ENCODE data around the gene NXPH3. TPM values are rescaled to one million over a fixed set of nuclear protein-coding genes. Genes with fewer than 3 reads are reported as not detected.

The NXPH3 gene
- total and polyA plus RNA-seq, 10 of the 15 experiments (the other 5 are each of a cell fraction or from before 2014, with no cell fraction given) = 0.08 to 0.35 (median 0.12) TPM; not detected in 2

GRCh38 chr17:49575679-49576087 is at the start of gene NXPH3 (continued):
- TF ChIP-seq CEBPZ (IDR thresholded peaks at IDR 0.05; ENCODE audit: low read depth, low read length) (no peak), E4F1 (IDR thresholded peaks at IDR 0.05; ENCODE audit: borderline replicate concordance, partially characterized antibody) (no peak), SMARCA5 (IDR thresholded peaks at IDR 0.05) (peak; percentile 78), DPF2 (IDR thresholded peaks at IDR 0.05) (peak; percentile 31; the same call in 1 of the 2 replicates), ZNF384 (IDR thresholded peaks at IDR 0.05; ENCODE audit: borderline replicate concordance, low read depth, low read length) (no peak), RAD21 (IDR thresholded peaks at IDR 0.05; ENCODE audit: insufficient read depth, low read depth, low read length) (peak; percentile 43), ATF3 (IDR thresholded peaks at IDR 0.05; ENCODE audit: borderline replicate concordance, extremely low read depth, low read depth, low read length) (no peak), BMI1 (IDR thresholded peaks at IDR 0.05; ENCODE audit: borderline replicate concordance) (no peak), JUNB (IDR thresholded peaks at IDR 0.05) (no peak), ZNF217 (IDR thresholded peaks at IDR 0.05) (0 out of 2 replicates have a peak, but pooled peaks have one; percentile 45), GATAD2B (conservative IDR thresholded peaks at IDR 0.05; ENCODE audit: low read depth) (0 out of 2 replicates have a peak, but pooled peaks have one; percentile 42), BRCA1 (IDR thresholded peaks at IDR 0.05; ENCODE audit: low read depth, low read length) (no peak), MXI1 (IDR thresholded peaks at IDR 0.05; ENCODE audit: low read depth, low read length) (no peak), RFX5 (IDR thresholded peaks at IDR 0.05; ENCODE audit: low read depth, low read length) (no peak), YY1 (IDR thresholded peaks at IDR 0.05; ENCODE audit: low read depth, low read length) (0 out of 2 replicates have a peak, but pooled peaks have one; percentile 23), SUPT20H (IDR thresholded peaks at IDR 0.05; ENCODE audit: borderline replicate concordance, control insufficient read depth, low read depth, low read length) (no peak), ATF7 (IDR thresholded peaks at IDR 0.05; ENCODE audit: low read depth) (no peak), YBX1 (IDR thresholded peaks at IDR 0.05) (no peak), FOXK2 (IDR thresholded peaks at IDR 0.05) (no peak), ZBTB33 (IDR thresholded peaks at IDR 0.05) (peak; percentile 58; the same call in 1 of the 2 replicates), ZZZ3 (IDR thresholded peaks at IDR 0.05; ENCODE audit: control insufficient read depth, insufficient read length, low read depth) (no peak), IKZF1 (conservative IDR thresholded peaks at IDR 0.05) (peak; percentile 79), PBX3 (IDR thresholded peaks at IDR 0.05; ENCODE audit: insufficient replicate concordance, low read depth, low read length) (no peak)

Data from GM12878 (cell line).